Heart left ventricle (tissue), 13 donors: ENCODE measurements around the gene MPZL2.

ENCODE experiments used
- CTCF ChIP-seq, 12 donors: fragments of 200-600 bp; sonication (generic) in 4 of 12; IDR thresholded peaks; one replicate each; pipeline versions ENCODE4 v1.5.0 to v1.8.0; 2018 to 2022; ENCODE audit warnings: antibody characterized with exemption in 12 of 12, mild to moderate bottlenecking in 5 of 12
- POLR2A ChIP-seq, 2 donors: fragments of 450-650 bp; IDR thresholded peaks; one replicate each; pipeline ENCODE4 v1.6.1; 2017; ENCODE audit warnings: antibody characterized with exemption in 2 of 2, mild to moderate bottlenecking in 2 of 2, moderate library complexity in 2 of 2
- donor health status: ischemic (EF 13 %, LVEDD 7.1; RV severe dilation, severe dysfunction).
- donor health status: DM: no; HTN: yes; CAD: no.
- donor health status: DM: no; HTN: no; CAD: no.
- donor health status: ischemic (EF 25% LVEDD 6.9; RV normal size, moderate dysfunction).
- donor health status: ischemic (EF 25% LVEDD 5.7; RV mildly dilated, moderate dysfunction).
- donor health status: ischemic (EF 35%, LVEDD 5.7; RV mildly dilated, moderate dysfunction).
- donor health status: nonischemic (EF 11% LVEDD 7.7; RV severe dilation, severe dysfunction).
- donor health status: DM: yes; HTN: yes; CAD: no.
- donor health status: PGD.
- donor health status: ischemic (EF 29% LVEDD 5.4; RV normal size, mild dysfunction).
- donor health status: nonischemic (EF 23%, LVEDD 6.1; RV moderate dilation, normal function).

- TF ChIP-seq POLR2A (IDR thresholded peaks at IDR 0.05) (no peak), CTCF (IDR thresholded peaks at IDR 0.05) (no peak)
These were observed 48.2 kb upstream of the MPZL2 start for GRCh38 chr11:118312328-118312727.
